GM19043 (cell line): ENCODE results near the gene RPRM.
A peak's percentile ranks its signal among the peaks of the same experiment; 100 is the strongest.
"Not testable (repeated sequence)": the region's sequence is repeated elsewhere in the genome, so short reads cannot be mapped to it uniquely, and the experiment has no call there.

Experiments used
- ATAC-seq: cut with Tn5 transposase; IDR thresholded peaks from one replicate; pipeline ENCODE4 v1.9.1; 2021; ENCODE audit warnings: low read depth; ENCODE audit not compliant: unreplicated experiment

Gene RPRM

GRCh38 chr2:153478289-153479261 is at the start of gene RPRM:
Gene RPRM, minus strand, starts transcription at chr2:153478762. Its CDS starts 197 bp downstream, at chr2:153478565.
- ATAC-seq: peak; percentile 85

- ATAC-seq: peak; percentile 49
Measured at GRCh38 chr2:153519257-153519875, 40.8 kb upstream of the RPRM start.

GRCh38 chr2:153512331-153512730 is 33.8 kb upstream of the RPRM start:
- no peak for ATAC-seq

GRCh38 chr2:153510996-153511395 is 32.4 kb upstream of the RPRM start:
- ATAC-seq: no peak

GRCh38 chr2:153509133-153509532 is 30.6 kb upstream of the RPRM start:
- no peak for ATAC-seq

GRCh38 chr2:153506499-153506898 is 27.9 kb upstream of the RPRM start:
- not testable (repeated sequence) for ATAC-seq

GRCh38 chr2:153499439-153499838 is 20.9 kb upstream of the RPRM start:
- ATAC-seq: no peak

- ATAC-seq: no peak
Measured at GRCh38 chr2:153497938-153498629, 19.5 kb upstream of the RPRM start.

- ATAC-seq: no peak
Measured at GRCh38 chr2:153495725-153496124, 17.2 kb upstream of the RPRM start.

- no peak for ATAC-seq
Measured at GRCh38 chr2:153488072-153488471, 9.5 kb upstream of the RPRM start.

GRCh38 chr2:153487448-153487847 is 8.9 kb upstream of the RPRM start:
- ATAC-seq: no peak

- no peak for ATAC-seq
Measured at GRCh38 chr2:153479573-153479972, 1.0 kb upstream of the RPRM start.

GRCh38 chr2:153477636-153478288 is 800 bp downstream of the RPRM start:
- ATAC-seq: no peak

- no peak for ATAC-seq
Measured at GRCh38 chr2:153476816-153477635, 1.5 kb downstream of the RPRM start.

GRCh38 chr2:153476491-153476815 is 2.1 kb downstream of the RPRM start:
- ATAC-seq: no peak

- no peak for ATAC-seq
Measured at GRCh38 chr2:153474876-153475435, 3.6 kb downstream of the RPRM start.

GRCh38 chr2:153474407-153474806 is 4.2 kb downstream of the RPRM start:
- no peak for ATAC-seq

- ATAC-seq: no peak
Measured at GRCh38 chr2:153470867-153471266, 7.7 kb downstream of the RPRM start.

- ATAC-seq: no peak
Measured at GRCh38 chr2:153464395-153464794, 14.2 kb downstream of the RPRM start.
